ENCODE measurements around the gene ASB16. TPM values are rescaled to one million over a fixed set of nuclear protein-coding genes. Genes with fewer than 3 reads are reported as not detected.
A peak's percentile ranks its signal among the peaks of the same experiment; 100 is the strongest.

Gene ASB16
- total RNA-seq, 2 donors from 2014 or later, result 2.3 to 3.9 TPM

GRCh38 chr17:44170135-44170498 lies 387 bp upstream of the ASB16 start:
- Histone ChIP-seq H3K9me3 (no peaks in the 10 kb centered on the region), H3K36me3 (no peaks in the 10 kb centered on the region), H3K27ac (peak overlapping the region; percentile 82 to 90), H3K4me3 (peak overlapping the region; percentile 78), H3K27me3 (replicated peaks; ENCODE audit: insufficient read depth) (no peaks in the 10 kb centered on the region), H3K4me1 (ENCODE audit: control insufficient read depth in 1 of 2, low read depth in 2 of 2) (peaks cover 7 to 43% of the 10 kb centered on the region in 2 donors)
- ATAC-seq (ENCODE audit: insufficient number of reproducible peaks, low FRiP score, low read depth) (no peak), DNase-seq (ENCODE audit: low spot score) (no peak)
- TF ChIP-seq CTCF (IDR thresholded peaks at IDR 0.05), result no peak

- Histone ChIP-seq H3K9me3 (no peaks in the 10 kb centered on the region), H3K36me3 (no peaks in the 10 kb centered on the region), H3K4me1 (ENCODE audit: control insufficient read depth in 1 of 2, low read depth in 2 of 2) (peaks cover 7 to 43% of the 10 kb centered on the region in 2 donors), H3K27ac (no peak overlapping the region), H3K4me3 (peak overlapping the region; percentile 78), H3K27me3 (replicated peaks; ENCODE audit: insufficient read depth) (no peaks in the 10 kb centered on the region)
- TF ChIP-seq CTCF (IDR thresholded peaks at IDR 0.05), result no peak
- ATAC-seq (ENCODE audit: insufficient number of reproducible peaks, low FRiP score, low read depth) (no peak), DNase-seq (ENCODE audit: low spot score) (no peak)
Measured at GRCh38 chr17:44171931-44172455, 1.5 kb downstream of the ASB16 start.

- peaks cover 7% of the 10 kb centered on the region for H3K36me3 ChIP-seq
- no peak for DNase-seq (ENCODE audit: low spot score)
Measured at GRCh38 chr17:44174427-44174826, 3.9 kb downstream of the ASB16 start.

GRCh38 chr17:44176257-44176656 lies 5.8 kb downstream of the ASB16 start:
- Histone ChIP-seq H3K36me3 (peaks cover 7% of the 10 kb centered on the region), H3K4me3 (no peak overlapping the region), H3K27ac (no peak overlapping the region), H3K9me3 (no peaks in the 10 kb centered on the region), H3K4me1 (ENCODE audit: control insufficient read depth in 1 of 2, low read depth in 2 of 2) (peaks cover under 1 to 9% of the 10 kb centered on the region in 2 donors), H3K27me3 (replicated peaks; ENCODE audit: insufficient read depth) (no peaks in the 10 kb centered on the region)
- DNase-seq (ENCODE audit: low spot score) (no peak), ATAC-seq (ENCODE audit: insufficient number of reproducible peaks, low FRiP score, low read depth) (no peak)
- TF ChIP-seq CTCF (IDR thresholded peaks at IDR 0.05), result no peak

More at GRCh38 chr17:44174427-44174826, 3.9 kb downstream of the ASB16 start:
- TF ChIP-seq CTCF (IDR thresholded peaks at IDR 0.05), result no peak
- Histone ChIP-seq H3K4me3 (no peak overlapping the region), H3K27me3 (replicated peaks; ENCODE audit: insufficient read depth) (no peaks in the 10 kb centered on the region), H3K4me1 (ENCODE audit: control insufficient read depth in 1 of 2, low read depth in 2 of 2) (peaks cover 7 to 25% of the 10 kb centered on the region in 2 donors), H3K9me3 (no peaks in the 10 kb centered on the region), H3K27ac (no peak overlapping the region)
- no peak for ATAC-seq (ENCODE audit: insufficient number of reproducible peaks, low FRiP score, low read depth)

GRCh38 chr17:44176671-44177501 lies 6.4 kb downstream of the ASB16 start:
- no peaks in the 10 kb centered on the region for H3K9me3 ChIP-seq
- H3K36me3 ChIP-seq, result peaks cover 7% of the 10 kb centered on the region
- no peak for TF ChIP-seq CTCF (IDR thresholded peaks at IDR 0.05)
- H3K27me3 ChIP-seq (replicated peaks; ENCODE audit: insufficient read depth), result no peaks in the 10 kb centered on the region
- H3K27ac ChIP-seq, result no peak overlapping the region
- no peak for DNase-seq (ENCODE audit: low spot score)
- ATAC-seq (ENCODE audit: insufficient number of reproducible peaks, low FRiP score, low read depth), result no peak
- peaks cover 0 to 3% of the 10 kb centered on the region in 2 donors for H3K4me1 ChIP-seq (ENCODE audit: control insufficient read depth in 1 of 2, low read depth in 2 of 2)
- no peak overlapping the region for H3K4me3 ChIP-seq
